ENCODE results near the gene DAPK1.

The DAPK1 gene

GRCh38 chr9:87681271-87682061 is 183.8 kb downstream of the DAPK1 start:
- DNase-seq (ENCODE audit: low read depth in 4 of 4, low spot score in 1 of 4), result no peak

GRCh38 chr9:87682085-87682484 is 184.4 kb downstream of the DAPK1 start:
- no peak for DNase-seq (ENCODE audit: low read depth in 4 of 4, low spot score in 1 of 4)

- no peak for DNase-seq (ENCODE audit: low read depth in 4 of 4, low spot score in 1 of 4)
Observed at GRCh38 chr9:87682618-87683017, 185.0 kb downstream of the DAPK1 start.

GRCh38 chr9:87683751-87684626 is 186.3 kb downstream of the DAPK1 start:
- no peak for DNase-seq (ENCODE audit: low read depth in 4 of 4, low spot score in 1 of 4)

- no peak for DNase-seq (ENCODE audit: low read depth in 4 of 4, low spot score in 1 of 4)
Observed at GRCh38 chr9:87684627-87685219, 187.1 kb downstream of the DAPK1 start.

GRCh38 chr9:87685441-87685840 is 187.8 kb downstream of the DAPK1 start:
- no peak for DNase-seq (ENCODE audit: low read depth in 4 of 4, low spot score in 1 of 4)

GRCh38 chr9:87685871-87686519 is 188.3 kb downstream of the DAPK1 start:
- DNase-seq (ENCODE audit: low read depth in 4 of 4, low spot score in 1 of 4), result no peak

GRCh38 chr9:87686520-87687090 is 188.9 kb downstream of the DAPK1 start:
- DNase-seq (ENCODE audit: low read depth in 4 of 4, low spot score in 1 of 4), result no peak

- no peak for DNase-seq (ENCODE audit: low read depth in 4 of 4, low spot score in 1 of 4)
Observed at GRCh38 chr9:87687207-87687606, 189.5 kb downstream of the DAPK1 start.

- no peak for DNase-seq (ENCODE audit: low read depth in 4 of 4, low spot score in 1 of 4)
Observed at GRCh38 chr9:87694236-87694755, 196.6 kb downstream of the DAPK1 start.

- DNase-seq (ENCODE audit: low read depth in 4 of 4, low spot score in 1 of 4), result no peak
Observed at GRCh38 chr9:87695523-87695922, 197.9 kb downstream of the DAPK1 start.

- DNase-seq (ENCODE audit: low read depth in 4 of 4, low spot score in 1 of 4), result no peak
Observed at GRCh38 chr9:87696641-87697040, 199.0 kb downstream of the DAPK1 start.

- no peak for DNase-seq (ENCODE audit: low read depth in 4 of 4, low spot score in 1 of 4)
Observed at GRCh38 chr9:87698069-87698809, 200.6 kb downstream of the DAPK1 start.

- no peak for DNase-seq (ENCODE audit: low read depth in 4 of 4, low spot score in 1 of 4)
Observed at GRCh38 chr9:87699835-87700234, 202.2 kb downstream of the DAPK1 start.

- DNase-seq (ENCODE audit: low read depth in 4 of 4, low spot score in 1 of 4), result no peak
Observed at GRCh38 chr9:87701491-87701890, 203.8 kb downstream of the DAPK1 start.

- DNase-seq (ENCODE audit: low read depth in 4 of 4, low spot score in 1 of 4), result no peak
Observed at GRCh38 chr9:87701931-87702421, 204.3 kb downstream of the DAPK1 start.

- DNase-seq (ENCODE audit: low read depth in 4 of 4, low spot score in 1 of 4), result no peak
Observed at GRCh38 chr9:87702921-87703320, 205.3 kb downstream of the DAPK1 start.

- DNase-seq (ENCODE audit: low read depth in 4 of 4, low spot score in 1 of 4), result no peak
Observed at GRCh38 chr9:87703636-87704276, 206.1 kb downstream of the DAPK1 start.

GRCh38 chr9:87704342-87704741 is 206.7 kb downstream of the DAPK1 start:
- no peak for DNase-seq (ENCODE audit: low read depth in 4 of 4, low spot score in 1 of 4)

Measured in stimulated activated CD4-positive, alpha-beta T cell treated with anti-CD3 and anti-CD28 coated beads, Interleukin-1b, Interleukin-23, amount 100 ng/mL, for 24 hours (primary cell).